ENCODE data around the gene RAPGEF4. TPM values are rescaled to one million over a fixed set of nuclear protein-coding genes. Genes with fewer than 3 reads are reported as not detected.

RAPGEF4 gene
- total RNA-seq, 1 experiment from 2014 or later: 0.62 TPM

DNA sequence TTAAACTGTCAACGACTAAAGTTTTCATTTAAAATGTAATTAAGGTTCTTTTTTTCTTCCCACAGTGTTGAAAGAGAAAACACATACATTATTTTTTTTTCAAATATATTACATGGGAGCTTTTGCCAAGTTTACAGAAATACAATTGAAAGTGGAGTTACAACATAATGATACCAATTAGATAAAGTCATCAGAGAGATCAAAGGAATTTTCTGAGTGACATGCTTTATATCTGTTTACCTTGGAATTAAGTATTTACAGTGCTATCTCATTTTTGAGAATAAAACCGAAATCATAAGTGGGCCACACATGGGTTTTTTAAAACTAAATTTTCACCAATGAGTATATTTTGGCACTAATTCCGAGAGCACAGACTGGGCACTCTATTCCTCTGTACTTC is 165.2 kb downstream of the RAPGEF4 start:
- ATAC-seq (no peak), DNase-seq (ENCODE audit: low read depth, low spot score) (no peak)
- Histone ChIP-seq H3K9me3 (ENCODE audit: control insufficient read depth, insufficient read depth, low read depth, low read length) (no peaks in the 10 kb centered on the region), H3K4me1 (ENCODE audit: control insufficient read depth, insufficient read depth, low read length) (no peaks in the 10 kb centered on the region), H3K4me3 (ENCODE audit: low read depth in 2 of 2, low read length in 2 of 2) (no peak overlapping the region), H3K27me3 (ENCODE audit: control insufficient read depth, insufficient read depth, low read length) (peaks cover 22% of the 10 kb centered on the region), H3K36me3 (ENCODE audit: control insufficient read depth, insufficient read depth, low read length) (no peaks in the 10 kb centered on the region), H3K27ac (ENCODE audit: low read length) (no peak overlapping the region)
- no TSS peak for BruUV-seq (replicated peaks)
- intact Hi-C loops (cut with micrococcal nuclease; ENCODE audit: unreplicated experiment): no loop called here
- ChIA-PET POLR2A (no interaction called here), CTCF (no interaction called here)
- TF ChIP-seq POLR2AphosphoS5 (IDR thresholded peaks at IDR 0.05; ENCODE audit: low read depth, low read length) (no peak), TCF7L2 (IDR thresholded peaks at IDR 0.05; ENCODE audit: low read depth, low read length) (no peak), SIN3A (IDR thresholded peaks at IDR 0.05; ENCODE audit: borderline replicate concordance, insufficient read depth, low read depth, low read length) (no peak)
- TF ChIP-seq, protein P1, sequence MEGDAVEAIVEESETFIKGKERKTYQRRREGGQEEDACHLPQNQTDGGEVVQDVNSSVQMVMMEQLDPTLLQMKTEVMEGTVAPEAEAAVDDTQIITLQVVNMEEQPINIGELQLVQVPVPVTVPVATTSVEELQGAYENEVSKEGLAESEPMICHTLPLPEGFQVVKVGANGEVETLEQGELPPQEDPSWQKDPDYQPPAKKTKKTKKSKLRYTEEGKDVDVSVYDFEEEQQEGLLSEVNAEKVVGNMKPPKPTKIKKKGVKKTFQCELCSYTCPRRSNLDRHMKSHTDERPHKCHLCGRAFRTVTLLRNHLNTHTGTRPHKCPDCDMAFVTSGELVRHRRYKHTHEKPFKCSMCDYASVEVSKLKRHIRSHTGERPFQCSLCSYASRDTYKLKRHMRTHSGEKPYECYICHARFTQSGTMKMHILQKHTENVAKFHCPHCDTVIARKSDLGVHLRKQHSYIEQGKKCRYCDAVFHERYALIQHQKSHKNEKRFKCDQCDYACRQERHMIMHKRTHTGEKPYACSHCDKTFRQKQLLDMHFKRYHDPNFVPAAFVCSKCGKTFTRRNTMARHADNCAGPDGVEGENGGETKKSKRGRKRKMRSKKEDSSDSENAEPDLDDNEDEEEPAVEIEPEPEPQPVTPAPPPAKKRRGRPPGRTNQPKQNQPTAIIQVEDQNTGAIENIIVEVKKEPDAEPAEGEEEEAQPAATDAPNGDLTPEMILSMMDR (IDR thresholded peaks at IDR 0.05): no peak
- TF ChIP-seq, protein P2, sequence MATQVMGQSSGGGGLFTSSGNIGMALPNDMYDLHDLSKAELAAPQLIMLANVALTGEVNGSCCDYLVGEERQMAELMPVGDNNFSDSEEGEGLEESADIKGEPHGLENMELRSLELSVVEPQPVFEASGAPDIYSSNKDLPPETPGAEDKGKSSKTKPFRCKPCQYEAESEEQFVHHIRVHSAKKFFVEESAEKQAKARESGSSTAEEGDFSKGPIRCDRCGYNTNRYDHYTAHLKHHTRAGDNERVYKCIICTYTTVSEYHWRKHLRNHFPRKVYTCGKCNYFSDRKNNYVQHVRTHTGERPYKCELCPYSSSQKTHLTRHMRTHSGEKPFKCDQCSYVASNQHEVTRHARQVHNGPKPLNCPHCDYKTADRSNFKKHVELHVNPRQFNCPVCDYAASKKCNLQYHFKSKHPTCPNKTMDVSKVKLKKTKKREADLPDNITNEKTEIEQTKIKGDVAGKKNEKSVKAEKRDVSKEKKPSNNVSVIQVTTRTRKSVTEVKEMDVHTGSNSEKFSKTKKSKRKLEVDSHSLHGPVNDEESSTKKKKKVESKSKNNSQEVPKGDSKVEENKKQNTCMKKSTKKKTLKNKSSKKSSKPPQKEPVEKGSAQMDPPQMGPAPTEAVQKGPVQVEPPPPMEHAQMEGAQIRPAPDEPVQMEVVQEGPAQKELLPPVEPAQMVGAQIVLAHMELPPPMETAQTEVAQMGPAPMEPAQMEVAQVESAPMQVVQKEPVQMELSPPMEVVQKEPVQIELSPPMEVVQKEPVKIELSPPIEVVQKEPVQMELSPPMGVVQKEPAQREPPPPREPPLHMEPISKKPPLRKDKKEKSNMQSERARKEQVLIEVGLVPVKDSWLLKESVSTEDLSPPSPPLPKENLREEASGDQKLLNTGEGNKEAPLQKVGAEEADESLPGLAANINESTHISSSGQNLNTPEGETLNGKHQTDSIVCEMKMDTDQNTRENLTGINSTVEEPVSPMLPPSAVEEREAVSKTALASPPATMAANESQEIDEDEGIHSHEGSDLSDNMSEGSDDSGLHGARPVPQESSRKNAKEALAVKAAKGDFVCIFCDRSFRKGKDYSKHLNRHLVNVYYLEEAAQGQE (IDR thresholded peaks at IDR 0.05; ENCODE audit: insufficient read depth in 1 of 2, low read depth in 2 of 2, low read length in 1 of 2): no peak
- in situ Hi-C loops (cut with HindIII; ENCODE audit: low pct_unique_long_range_greater_than_20kb, low sequenced_read_pairs): loop anchor here (25.0 kb wide), 1 partner anchor 89 kb away; no protein-coding TSS in a partner anchor

DNA sequence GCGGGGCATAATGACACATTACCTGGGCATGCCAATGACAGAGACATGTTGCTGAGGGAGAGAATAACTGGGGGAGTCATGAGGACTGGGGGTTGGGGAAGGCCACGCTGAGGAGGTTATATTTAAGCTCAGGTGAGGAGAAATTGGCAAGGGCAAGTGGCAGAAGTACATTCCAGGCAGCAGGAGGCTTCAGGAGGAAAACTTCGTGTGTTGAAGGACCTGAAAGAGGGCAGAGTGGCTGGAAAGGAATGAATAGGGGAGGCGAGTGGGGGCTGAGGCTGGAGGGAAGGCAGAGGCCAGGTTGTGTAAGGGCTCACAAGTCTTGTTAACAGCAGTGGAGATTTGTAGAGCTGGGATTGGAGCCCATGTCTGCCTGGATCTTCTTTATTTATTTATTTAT is 166.3 kb downstream of the RAPGEF4 start:
- Histone ChIP-seq H3K27me3 (ENCODE audit: control insufficient read depth, insufficient read depth, low read length) (peaks cover 13% of the 10 kb centered on the region), H3K4me3 (ENCODE audit: low read depth in 2 of 2, low read length in 2 of 2) (no peak overlapping the region), H3K36me3 (ENCODE audit: control insufficient read depth, insufficient read depth, low read length) (no peaks in the 10 kb centered on the region), H3K27ac (ENCODE audit: low read length) (no peak overlapping the region), H3K4me1 (ENCODE audit: control insufficient read depth, insufficient read depth, low read length) (no peaks in the 10 kb centered on the region), H3K9me3 (ENCODE audit: control insufficient read depth, insufficient read depth, low read depth, low read length) (no peaks in the 10 kb centered on the region)
- POLR2A ChIA-PET: interaction anchor here (0.6 kb wide), 1 partner anchor 705 kb away, joined by 4 read pairs; no protein-coding TSS in a partner anchor
- TF ChIP-seq TCF7L2 (IDR thresholded peaks at IDR 0.05; ENCODE audit: low read depth, low read length) (no peak), POLR2AphosphoS5 (IDR thresholded peaks at IDR 0.05; ENCODE audit: low read depth, low read length) (no peak)
- BruUV-seq (replicated peaks): no TSS peak
- CTCF ChIA-PET: no interaction called here
- ATAC-seq: no peak
- intact Hi-C loops (cut with micrococcal nuclease; ENCODE audit: unreplicated experiment): no loop called here
- in situ Hi-C loops (cut with HindIII; ENCODE audit: low pct_unique_long_range_greater_than_20kb, low sequenced_read_pairs): loop anchor here (25.0 kb wide), 1 partner anchor 90 kb away; no protein-coding TSS in a partner anchor
- no peak for DNase-seq (ENCODE audit: low read depth, low spot score)

DNA sequence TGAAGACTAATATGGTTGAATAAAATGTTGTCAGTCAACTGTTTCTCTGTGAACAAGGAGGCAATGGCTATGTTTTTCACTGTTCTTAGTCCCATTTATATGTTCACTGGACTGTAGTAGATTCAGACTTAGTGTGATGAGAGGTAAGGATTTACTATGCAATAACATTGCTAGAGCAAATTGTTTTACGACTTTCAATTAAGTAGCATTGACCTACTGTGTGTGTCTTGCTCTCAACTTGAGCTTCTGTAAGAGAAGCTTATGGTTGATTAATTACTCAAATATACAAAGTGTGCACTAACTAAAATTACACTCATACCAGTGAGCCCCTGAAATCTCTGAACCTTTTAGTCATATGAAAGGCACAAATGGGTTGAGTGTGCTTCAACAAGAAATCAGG is 168.6 kb downstream of the RAPGEF4 start:
- no peak for TF ChIP-seq POLR2AphosphoS5 (IDR thresholded peaks at IDR 0.05; ENCODE audit: low read depth, low read length)
- TF ChIP-seq, protein P1 (IDR thresholded peaks at IDR 0.05): no peak
- no peak for TF ChIP-seq TCF7L2 (IDR thresholded peaks at IDR 0.05; ENCODE audit: low read depth, low read length)
- TF ChIP-seq, protein P2 (IDR thresholded peaks at IDR 0.05; ENCODE audit: insufficient read depth in 1 of 2, low read depth in 2 of 2, low read length in 1 of 2): no peak
- no peak for TF ChIP-seq SIN3A (IDR thresholded peaks at IDR 0.05; ENCODE audit: borderline replicate concordance, insufficient read depth, low read depth, low read length)
- Histone ChIP-seq H3K9me3 (ENCODE audit: control insufficient read depth, insufficient read depth, low read depth, low read length) (no peaks in the 10 kb centered on the region), H3K27ac (ENCODE audit: low read length) (no peak overlapping the region), H3K36me3 (ENCODE audit: control insufficient read depth, insufficient read depth, low read length) (no peaks in the 10 kb centered on the region), H3K4me3 (ENCODE audit: low read depth in 2 of 2, low read length in 2 of 2) (no peak overlapping the region), H3K27me3 (ENCODE audit: control insufficient read depth, insufficient read depth, low read length) (peaks cover 12% of the 10 kb centered on the region), H3K4me1 (ENCODE audit: control insufficient read depth, insufficient read depth, low read length) (no peaks in the 10 kb centered on the region)
- intact Hi-C loops (cut with micrococcal nuclease; ENCODE audit: unreplicated experiment) (no loop called here), in situ Hi-C loops (cut with HindIII; ENCODE audit: low pct_unique_long_range_greater_than_20kb, low sequenced_read_pairs) (loop anchor here (25.0 kb wide), 1 partner anchor 92 kb away; no protein-coding TSS in a partner anchor)
- ChIA-PET CTCF (no interaction called here), POLR2A (no interaction called here)
- no peak for DNase-seq (ENCODE audit: low read depth, low spot score)
- no peak for ATAC-seq
- no TSS peak for BruUV-seq (replicated peaks)

Measured in Panc1 (cell line).